Esophagus mucosa (tissue), 1 donor: ENCODE measurements around the gene C9orf43. TPM values are rescaled to one million over a fixed set of nuclear protein-coding genes. Genes with fewer than 3 reads are reported as not detected.

Source experiments
- ATAC-seq: fragments of 200-7000 bp; cut with Tn5 transposase; one replicate; pipeline ENCODE4 v1.9.1; 2020
- total RNA-seq: library from RNA; stranded (reverse); gene quantifications from one replicate; pipeline ENCODE4 v1.2.4, GENCODE V29; 2023
- donor health status: DM: yes; HTN: yes; CAD: no.

C9orf43 gene
- total RNA-seq, 1 donor from 2014 or later: 0.36 TPM

DNA sequence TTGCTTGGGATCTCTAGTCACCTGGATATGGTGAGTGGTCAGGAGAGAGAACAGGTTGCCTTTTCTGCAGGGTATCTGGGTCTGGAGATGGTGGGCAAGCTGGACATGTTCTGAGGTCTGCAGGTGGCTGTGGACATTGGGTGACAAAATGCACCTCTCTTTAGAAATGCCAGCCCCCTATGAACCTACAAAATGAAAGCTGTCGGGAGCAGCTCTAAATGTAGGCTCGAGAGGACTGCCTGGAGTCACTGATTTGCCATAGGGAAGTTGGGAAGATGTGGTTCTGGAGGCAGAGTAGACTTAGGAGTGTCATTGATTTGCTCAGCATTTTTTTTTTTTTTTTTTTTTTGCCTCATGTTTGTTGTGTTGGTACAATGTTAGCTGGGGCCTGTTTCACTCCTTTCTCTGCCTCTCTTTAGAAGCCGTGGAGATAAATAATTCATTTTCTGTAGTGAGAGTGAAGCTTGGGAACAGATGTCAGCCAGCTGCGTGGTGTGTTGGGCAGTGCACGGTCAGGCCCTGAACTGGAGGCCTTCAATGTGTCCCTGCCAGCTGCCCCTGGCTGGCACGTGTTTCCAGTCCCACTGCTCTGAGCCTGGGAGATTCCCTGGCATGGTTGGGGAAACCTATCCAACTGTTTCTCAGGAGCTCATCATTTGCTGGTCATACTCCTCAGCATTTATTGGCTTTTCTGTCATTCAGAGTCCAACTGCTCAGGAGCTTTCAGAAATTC, 58.3 kb downstream of the C9orf43 start:
- ATAC-seq: no peak

DNA sequence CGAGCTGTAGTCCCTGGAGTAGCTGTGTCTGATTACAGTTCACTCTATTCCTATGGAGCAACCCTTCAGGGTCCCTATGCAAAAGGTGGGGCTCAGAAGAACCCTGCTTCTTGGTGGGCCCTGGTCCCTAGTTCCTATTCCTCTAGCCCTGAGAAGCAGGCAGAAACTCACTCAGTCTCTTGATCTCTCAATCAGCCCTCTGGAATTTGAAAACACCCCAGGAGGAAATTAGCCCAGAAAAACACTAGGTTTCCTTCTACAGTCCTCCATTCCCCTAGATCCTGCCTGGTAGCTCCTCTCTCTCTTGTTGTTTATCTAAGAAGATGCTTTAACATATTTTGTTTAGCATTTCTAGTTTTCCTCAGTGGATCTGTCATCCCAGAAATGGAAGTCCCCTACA, 60.6 kb downstream of the C9orf43 start:
- ATAC-seq: no peak

DNA sequence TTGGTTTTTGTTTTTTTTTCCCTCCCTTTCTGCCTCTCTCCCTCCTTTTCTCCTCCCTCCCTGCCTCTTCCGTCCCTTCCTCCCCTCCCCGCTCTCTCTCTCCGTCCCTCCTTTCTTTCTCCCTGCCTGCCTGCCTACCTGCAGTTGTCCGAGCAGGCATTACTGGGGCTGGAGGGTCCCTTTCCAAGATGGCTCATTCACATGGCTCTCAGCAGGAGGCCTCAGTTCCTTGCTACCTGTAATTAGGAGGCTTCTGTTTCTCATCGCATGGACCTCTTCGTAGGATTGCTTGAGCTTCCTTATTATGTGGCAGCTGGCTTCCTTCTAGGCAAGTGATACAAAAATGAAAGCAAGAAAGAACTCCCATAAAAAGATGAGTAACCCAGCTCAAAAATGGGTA, 61.0 kb downstream of the C9orf43 start:
- ATAC-seq: no peak

DNA sequence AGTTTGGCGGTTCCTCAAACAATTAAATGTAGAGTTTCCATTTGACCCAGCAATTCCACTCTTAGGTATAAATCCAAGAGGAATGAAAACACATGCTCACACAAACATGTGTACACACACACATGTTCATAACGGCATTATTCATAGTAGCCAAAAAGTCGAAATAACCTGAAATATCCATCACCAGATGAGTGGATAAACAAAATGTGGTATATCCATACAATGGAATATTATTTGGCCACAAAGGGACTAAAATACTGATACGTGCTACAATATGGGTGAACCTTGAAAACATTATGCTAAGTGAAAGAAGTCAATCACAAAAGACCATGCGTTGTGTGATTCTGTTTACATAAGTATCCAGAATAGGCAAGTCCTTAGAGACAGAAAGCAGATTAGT, 61.7 kb downstream of the C9orf43 start:
- ATAC-seq: no peak

DNA sequence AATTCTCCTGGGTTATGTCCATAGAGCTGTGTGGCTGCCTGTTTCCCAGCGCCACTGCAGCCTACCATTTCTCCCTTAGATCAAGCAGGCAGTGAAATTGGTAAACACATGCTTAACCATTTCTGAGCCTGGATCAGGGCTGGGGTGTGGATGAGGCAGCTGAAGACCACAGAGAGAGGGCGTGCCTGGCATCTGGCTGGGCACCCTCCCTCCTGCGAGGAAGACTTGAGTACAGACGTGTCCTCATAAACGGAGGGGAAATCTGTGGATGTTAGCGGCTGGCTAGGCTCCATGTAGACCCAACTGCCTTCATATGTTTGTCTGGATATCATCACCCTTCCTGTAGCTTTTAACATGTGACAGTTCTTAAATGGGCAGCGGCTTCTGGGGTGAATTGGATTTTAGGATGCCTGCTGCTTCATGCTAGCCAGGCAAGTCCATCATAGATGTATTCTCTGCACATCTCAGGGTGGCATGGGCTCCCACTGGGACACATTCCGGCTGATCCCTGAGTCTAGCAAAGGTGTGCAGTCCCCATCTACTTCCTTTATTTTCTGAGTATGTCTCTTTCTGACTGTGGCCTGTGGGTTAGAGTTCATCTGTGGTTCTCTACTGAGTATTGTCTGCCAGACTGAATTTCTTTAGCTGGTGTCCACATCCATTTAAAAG, 63.9 kb downstream of the C9orf43 start:
- ATAC-seq: no peak

DNA sequence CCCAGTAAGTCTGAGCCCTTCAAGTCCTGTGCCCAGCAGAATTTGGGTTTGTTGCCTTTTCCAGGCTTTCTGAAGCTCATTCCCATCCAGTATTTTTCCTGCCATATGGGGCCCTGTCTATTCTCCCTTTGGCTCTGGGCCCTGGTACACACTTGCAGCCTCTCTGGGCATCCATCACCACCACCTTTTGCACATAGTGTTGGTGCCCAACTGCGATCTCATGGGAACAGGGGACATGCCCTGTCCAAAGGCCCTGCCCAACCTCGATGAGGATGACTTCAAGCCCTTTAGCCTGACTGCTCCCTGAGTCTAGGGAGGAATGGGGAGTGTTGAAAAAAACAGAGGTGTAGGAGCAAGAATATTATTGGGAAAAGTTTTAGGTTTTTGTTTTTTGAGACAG, 64.5 kb downstream of the C9orf43 start:
- no peak for ATAC-seq

DNA sequence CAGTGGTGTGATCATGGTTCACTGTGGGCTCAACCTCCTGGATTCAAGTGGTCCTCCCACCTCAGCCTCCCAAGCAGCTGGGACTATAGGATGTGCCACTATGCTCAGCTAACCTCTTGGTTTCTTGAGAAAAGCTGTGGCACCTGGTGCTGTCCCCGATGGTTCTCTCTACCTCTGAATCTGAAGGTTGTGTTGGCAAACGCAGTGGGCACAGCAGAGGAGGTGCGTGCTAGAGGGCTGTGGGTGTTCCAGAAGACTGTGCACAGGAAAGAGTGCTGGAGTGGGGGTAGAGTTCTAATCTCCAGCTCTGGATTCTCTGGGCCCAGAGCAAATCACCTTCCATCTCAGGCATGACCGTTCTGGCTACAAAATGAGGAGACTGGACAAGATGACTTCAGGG, 65.4 kb downstream of the C9orf43 start:
- no peak for ATAC-seq

DNA sequence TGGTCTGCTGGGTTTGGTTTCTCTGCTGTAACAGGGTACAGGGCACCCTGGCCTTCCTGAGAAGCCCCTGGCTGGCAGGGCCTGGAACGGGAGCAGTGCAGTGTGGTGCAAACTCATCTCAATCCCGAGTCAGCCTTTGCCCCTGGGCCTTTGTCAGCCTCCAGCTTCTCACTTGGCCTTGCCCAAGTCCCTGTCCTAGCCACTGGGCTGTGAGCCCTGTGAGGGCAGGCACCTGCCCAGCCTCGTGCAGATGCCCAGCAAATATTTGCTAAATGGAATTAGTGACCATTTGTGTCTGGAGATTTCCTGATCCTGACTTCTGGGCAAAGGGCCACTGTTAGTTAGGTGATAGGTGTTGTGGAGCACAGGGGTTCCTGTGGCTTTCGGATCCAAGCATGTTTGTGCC, 66.0 kb downstream of the C9orf43 start:
- ATAC-seq: no peak

DNA sequence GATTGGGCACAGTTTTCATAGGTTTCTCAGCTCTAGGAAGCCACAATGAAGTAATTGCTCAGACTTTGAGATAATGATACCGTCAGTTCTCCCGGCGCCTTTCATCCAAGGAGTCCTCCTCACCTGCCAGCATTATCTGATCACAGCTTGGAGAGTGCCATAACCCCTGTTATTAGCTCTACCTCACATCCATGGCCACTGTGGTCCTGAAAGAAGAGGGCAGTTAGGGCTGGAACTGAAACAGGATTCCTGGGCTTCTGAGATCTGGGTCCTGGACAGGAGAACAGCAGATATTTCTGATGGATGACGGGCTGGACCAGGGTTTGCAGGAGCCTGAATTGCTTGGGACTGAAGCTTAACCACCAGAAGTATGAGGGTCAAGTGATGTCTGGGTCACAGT, 66.5 kb downstream of the C9orf43 start:
- ATAC-seq: no peak

DNA sequence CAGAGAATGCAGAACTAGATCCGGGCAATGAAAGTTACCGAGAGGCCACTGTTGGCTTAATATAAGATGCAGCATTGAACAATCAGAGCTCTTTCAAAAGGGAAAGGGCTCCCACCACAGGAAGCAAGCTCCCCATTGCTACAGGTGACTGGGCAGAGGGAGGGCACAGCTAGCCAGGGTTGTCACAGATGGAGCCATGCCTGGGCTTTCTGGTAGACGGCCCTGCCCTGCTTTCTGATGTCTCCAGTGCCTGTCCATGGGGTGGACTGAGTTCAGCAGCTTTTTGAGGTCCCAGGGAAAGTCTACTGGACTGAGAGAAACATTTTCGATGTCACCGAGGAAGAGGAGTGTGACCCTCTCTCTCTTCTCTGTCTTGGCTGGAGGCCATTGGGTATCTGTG, 67.1 kb downstream of the C9orf43 start:
- ATAC-seq: no peak

DNA sequence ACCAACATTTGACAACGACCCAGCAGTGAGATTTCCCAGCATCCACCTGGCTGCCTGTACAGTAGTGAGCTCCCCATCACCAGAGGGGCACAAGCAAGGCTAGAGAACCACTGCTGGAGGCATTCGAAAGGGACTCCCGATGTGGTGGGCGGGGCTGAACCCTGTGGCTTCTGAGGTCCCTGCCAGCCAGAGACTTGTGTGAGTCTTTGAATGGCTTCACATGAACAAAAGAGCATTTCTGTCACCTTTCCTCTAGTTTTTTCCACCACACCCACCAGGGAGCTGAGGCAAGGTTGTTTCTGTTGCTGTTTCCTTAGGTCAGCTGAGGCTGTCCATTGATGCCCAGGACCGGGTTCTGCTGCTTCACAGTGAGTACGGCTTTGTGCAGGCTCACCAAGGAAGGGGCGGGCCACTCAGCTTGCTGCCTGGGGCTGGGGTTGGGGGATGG, 68.7 kb downstream of the C9orf43 start:
- no peak for ATAC-seq

Other genes with a start within 250 kb of the C9orf43 start
- 18.8 TPM for gene FKBP15, start 189.5 kb upstream of the C9orf43 start, total RNA-seq
- gene SLC31A1, start 189.2 kb upstream of the C9orf43 start, total RNA-seq: 22.2 TPM
- gene CDC26, start 135.2 kb upstream of the C9orf43 start, total RNA-seq: 15.3 TPM
- 15.6 TPM for gene PRPF4, start 135.1 kb upstream of the C9orf43 start, total RNA-seq
- gene RNF183, start 107.4 kb upstream of the C9orf43 start, total RNA-seq: 4.2 TPM
- gene WDR31, start 70.5 kb upstream of the C9orf43 start, total RNA-seq: 3.7 TPM
- gene BSPRY, start 61.2 kb upstream of the C9orf43 start, total RNA-seq: 37.6 TPM
- 41.2 TPM for gene HDHD3, start 33.8 kb upstream of the C9orf43 start, total RNA-seq
- 55.2 TPM for gene ALAD, start 9.5 kb upstream of the C9orf43 start, total RNA-seq
- gene POLE3, start 72 bp upstream of the C9orf43 start, total RNA-seq: 39.7 TPM
- gene RGS3, start 53.0 kb downstream of the C9orf43 start, total RNA-seq: 22.8 TPM